OCI-M2 (cell line): ENCODE measurements around the gene KCNJ13.

ENCODE experiments used
- DNase-seq: peaks from one replicate; lab custom pipeline; 2025; ENCODE audit not compliant: unreplicated experiment; lab: John Stamatoyannopoulos, UW

KCNJ13 gene

DNA sequence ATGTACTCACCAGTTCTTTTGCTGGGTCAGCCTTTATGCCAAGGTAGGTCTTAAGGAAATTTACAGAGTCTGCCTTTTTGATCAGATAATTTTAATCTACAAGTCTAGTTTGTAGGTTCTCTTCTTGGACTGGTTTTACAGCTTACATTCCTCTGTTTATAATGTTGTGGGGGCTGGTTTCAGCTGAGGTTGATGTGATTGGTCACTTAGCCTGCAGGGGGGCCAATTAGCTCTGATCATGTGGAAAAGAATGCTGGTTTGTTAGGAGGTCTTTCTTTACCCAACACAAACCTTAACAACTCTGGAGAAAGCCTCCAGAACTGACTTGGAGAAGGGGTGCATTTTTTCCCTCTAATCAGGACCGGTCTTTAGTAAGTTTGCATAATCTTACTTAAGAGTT is at the start of gene KCNJ13:
TSS of gene KCNJ13 (minus strand) at position 131 of the 400 bp plus-strand sequence. CDS start 5,203 bp downstream, outside the sequence.
- DNase-seq, result no peak

DNA sequence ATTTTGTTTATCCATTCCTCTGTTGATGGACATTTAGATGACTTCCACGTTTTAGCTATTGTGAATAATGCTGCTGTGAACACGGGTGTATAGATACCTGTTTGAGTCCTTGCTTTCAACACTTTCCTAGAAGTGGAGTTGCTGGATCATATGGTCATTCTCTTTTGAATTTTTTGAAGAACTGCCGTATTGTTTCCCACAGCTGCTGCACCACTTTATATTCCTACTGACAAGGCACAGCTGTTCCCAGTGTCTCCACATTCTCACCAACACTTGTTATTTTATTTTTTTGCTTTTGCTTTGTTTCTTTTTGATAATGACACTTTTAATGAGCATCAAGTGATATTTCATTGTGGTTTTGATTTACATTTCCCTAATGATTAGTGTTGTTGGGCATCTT is 41.4 kb upstream of the KCNJ13 start:
- no peak for DNase-seq

DNA sequence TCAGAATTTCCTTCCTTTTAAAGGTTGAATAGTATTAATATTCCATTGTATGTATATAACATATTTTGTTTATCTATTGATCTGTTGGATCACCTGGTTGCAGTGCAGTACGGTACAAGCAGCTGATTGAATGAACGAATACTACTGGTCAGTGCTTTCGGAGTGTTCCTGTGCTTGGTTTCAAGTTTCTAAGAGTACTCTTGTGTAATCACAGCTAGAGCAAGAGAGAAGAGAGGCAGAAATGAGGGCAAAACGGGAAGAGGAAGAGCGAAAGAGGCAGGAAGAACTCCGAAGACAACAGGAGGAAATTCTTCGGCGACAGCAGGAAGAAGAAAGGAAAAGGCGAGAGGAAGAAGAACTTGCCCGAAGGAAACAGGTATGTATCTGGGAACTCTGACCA is 40.3 kb upstream of the KCNJ13 start:
- DNase-seq, result no peak

DNA sequence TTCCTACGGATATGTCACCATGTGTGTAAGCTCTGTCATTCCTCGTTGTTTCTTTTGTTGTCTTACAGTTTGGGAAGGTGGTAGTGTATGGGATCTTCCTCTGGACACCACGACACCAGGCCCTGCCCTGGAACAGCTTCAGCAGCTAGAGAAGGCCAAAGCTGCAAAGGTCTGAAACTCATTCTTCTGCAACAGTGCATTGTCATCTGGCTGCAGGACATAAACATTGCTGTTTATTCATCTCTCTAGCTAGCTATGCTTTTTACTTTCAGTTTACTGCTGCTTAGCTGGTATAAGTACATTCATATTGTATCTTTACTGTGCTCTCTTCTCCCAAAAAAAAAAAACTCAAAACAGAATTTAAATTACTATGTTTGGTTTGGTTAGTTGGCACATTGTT is 39.2 kb upstream of the KCNJ13 start:
- DNase-seq, result no peak

DNA sequence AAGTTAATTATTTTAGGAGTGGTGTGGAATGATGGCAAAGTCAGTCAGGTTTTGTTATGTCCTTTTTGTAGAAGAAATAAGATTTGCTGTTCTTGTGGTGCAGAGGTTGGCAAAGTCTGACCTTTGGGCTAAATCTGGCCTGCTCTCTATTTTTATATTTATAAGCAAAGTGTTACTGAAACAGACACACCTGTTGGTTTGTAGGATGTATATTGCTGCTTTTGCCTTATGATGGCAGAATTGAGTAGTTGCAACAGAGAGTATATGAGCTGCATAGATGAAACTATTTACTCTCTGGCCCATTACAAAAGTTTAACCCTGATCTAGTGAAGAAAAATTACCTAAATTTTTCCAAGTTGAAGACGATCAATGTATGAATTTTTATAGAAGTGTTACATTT is 34.1 kb upstream of the KCNJ13 start:
- DNase-seq, result no peak

DNA sequence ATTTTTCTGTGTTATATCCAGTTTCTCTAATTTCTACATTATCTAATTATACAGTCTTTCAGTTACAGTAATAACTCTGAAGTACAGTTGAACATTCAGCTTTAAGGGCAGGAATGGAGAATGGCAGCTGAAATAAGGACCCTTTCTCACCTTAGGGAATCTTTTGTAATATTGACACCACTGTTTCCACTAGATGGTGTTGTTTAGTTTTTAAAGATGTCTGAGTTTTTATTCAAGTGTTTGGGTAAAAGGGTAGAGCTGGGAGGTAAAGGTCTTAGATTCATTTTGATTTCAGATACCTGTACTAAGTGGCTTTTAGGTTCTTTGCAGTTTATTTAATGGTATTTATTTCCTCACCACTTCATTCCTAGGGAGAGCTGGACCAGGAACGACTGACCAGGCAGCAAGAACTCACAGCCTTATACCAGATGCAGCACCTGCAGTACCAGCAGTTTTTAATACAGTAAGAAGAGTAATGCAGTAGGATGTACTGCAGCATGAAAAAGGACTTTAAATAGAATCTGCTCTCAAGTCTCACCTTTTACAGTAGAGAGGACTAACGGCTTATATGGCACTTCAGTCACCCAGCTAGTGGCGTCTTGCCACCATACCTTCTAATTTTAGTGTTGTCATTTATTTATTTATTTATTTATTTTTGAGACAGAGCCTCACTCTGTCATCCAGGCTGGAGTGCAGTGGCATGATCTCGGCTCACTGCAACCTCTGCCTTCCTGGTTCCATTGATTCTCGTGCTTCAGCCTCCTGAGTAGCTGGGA is 33.2 kb upstream of the KCNJ13 start:
- DNase-seq, result no peak

DNA sequence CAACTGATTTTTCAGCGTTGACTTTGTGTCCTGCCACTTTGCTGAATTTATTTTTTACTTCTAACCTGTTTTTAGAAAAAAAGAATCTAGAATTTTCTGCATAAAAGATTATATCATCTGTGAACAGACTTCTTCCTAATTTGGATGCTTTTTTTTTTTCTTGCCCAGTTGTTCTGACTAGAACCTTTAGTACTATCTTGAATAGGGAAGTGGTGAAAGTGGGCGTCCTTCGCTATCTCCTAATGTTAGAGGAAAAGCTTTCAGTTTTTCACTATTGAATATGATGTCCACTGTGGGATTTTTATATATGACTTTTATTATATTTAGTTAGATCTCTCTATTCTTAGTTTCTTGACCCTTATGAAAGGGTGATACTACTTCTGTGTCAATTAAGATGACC is 25.7 kb upstream of the KCNJ13 start:
- DNase-seq, result no peak

DNA sequence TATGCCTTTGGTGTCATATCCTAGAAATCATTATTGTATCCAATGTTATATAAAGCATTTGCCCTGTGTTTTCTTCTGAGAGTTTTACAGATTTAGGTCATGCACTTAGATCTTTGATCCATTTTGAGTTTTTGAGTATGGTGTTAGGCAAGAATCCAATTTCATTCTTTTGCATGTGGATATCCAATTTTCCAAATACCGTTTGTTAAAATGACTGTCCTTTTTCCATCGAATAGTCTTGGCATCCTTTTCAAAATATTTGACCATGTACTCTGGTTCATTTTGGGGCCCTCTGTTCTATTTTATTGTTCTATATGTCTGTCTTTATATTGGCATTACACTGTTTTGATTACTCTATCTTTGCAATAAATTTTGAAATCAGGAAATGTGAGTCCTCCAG is 23.8 kb upstream of the KCNJ13 start:
- no peak for DNase-seq

DNA sequence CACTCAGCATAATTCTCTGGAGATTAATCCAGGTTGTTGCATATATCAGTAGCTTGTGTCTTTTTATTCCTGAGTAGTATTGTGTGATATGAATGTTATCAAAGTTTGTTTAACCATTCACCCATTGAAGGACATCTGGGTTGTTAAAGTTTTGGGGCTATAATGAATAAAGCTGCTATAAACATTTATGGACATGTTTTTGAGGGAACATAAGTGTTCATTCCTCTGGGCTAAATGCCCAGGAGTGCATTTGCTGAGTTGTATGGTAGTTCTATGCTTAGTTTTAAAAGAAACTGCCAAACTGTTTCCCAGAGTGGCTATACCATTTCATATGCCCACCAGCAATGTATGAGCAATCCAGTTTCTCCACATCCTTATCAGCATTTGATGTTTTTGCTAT is 21.8 kb upstream of the KCNJ13 start:
- DNase-seq, result no peak

DNA sequence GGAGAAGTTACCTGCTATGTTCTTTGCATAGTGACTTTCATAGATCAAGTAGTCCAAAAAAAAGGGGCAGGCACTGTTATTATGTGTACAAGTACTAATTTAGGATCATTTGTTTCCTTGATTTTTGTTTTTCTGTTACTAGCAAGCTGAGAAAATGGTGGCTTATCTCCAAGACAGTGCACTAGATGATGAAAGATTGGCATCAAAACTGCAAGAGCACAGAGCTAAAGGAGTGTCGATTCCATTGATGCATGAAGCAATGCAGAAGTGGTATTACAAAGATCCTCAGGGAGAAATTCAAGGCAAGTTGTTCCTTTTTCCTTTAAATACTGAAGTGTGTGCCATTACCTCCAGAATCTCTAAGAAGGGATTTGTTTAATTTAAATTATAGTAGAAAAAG is 19.6 kb upstream of the KCNJ13 start:
- DNase-seq, result no peak

DNA sequence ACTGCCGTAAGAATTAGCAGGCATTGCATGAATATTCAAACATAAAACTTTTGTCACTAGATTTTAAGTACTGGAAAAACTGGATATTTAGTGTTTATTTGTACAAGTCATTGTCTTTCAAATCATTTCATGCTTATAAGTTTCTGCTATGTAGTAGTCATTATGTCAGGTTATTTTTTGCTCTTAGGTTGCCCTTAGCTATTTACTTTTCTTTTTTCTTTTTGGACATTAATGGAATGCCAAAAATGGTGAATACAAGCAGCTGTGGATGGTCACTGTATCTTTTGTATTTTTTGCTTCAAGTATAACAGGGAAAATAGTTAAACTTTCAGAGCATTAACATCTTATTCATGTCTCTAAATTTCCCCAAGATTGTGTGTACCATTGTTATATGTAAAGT is 18.6 kb upstream of the KCNJ13 start:
- no peak for DNase-seq

DNA sequence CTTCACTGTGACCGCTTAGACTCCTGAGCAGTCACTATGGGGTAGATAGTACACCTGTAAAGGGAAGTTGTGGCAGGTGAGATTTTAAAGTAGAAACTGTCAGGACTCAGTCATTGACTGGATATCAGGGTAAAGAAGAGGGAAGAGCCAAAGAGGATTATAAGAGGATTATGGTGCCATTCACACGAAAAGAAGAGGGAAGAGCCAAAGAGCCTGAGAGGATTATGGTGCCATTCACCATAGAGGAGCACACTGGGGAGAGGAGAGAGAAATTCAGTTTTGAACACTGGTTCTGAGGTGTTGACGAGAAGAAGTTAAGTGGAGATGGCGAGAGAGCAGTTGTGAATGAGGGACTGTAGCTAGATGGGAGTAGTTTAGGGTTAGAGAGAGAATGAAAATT is 16.9 kb upstream of the KCNJ13 start:
- DNase-seq, result no peak

DNA sequence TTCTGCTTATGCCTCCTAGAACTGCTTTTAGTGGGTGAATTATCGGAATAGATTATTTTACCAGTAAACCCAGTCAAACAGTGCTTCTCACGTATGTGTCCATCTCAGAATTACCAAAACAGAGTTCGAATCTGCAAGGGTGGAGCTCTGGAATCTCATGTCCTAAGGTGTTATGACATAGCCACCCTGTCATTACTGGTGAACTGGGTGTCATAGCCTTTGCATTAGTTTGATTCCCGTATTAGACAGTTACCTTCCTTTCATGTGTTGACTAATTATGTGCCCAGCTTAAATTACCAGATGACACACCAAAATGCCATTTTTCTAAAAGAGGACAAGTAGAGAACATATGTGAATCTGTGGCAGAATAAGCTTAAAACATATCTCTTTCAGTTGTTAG is 15.2 kb upstream of the KCNJ13 start:
- no peak for DNase-seq

DNA sequence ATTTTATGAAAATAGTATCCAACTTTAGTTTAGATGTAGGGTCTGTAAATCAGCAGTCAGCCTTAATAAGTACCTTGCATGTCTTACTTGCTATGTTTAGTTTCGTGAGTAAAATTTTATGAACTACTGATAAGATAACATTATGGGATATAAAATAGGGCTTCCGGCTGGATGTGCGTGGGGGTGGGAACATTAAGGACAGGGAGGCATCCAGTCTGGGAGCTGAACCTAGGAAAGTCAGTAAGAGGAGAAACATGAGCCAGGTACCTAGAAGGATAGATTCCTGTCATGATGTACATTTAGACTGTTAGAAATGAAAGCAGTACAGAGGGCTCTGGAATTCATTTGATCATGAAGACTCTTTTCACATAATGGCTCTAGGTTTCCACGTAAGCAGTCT is 12.7 kb upstream of the KCNJ13 start:
- DNase-seq, result no peak

DNA sequence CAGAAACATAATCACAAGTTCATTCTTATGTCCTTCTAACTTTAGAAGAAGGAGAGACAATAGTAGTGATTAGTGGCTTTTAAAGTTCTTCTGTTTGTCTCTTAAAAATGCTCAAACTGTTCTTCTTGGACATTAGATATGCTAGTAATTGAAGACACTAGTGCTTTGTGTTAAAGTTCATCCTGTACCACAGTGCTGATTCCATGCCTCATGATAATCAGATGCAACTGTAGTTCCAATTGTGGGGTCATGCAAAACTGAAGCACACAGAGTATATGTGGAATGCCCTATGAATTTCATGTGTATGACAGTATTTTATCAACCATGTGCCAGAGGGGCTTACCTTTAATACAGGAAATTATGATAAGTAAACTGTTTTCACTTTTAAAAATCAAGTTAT is 11.4 kb upstream of the KCNJ13 start:
- DNase-seq, result no peak

DNA sequence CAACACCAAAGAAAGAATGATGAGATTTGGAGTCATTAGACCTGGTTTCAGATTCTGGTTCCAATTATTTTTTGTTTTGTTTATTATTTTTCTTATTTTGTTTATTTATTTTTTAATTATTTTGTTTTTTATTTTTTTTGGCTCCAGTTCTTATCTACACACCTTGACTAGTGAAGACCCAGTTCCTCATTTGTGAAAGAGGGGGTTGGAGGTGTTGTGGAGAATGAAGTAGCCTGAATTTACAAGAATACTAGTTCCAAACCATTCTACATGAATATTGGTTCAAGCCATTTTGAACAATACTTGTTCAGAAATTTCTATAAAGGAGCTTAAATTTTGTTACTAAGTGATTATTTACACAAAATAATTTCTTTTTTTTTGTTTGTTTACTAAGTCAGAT is 6.9 kb upstream of the KCNJ13 start:
- no peak for DNase-seq

DNA sequence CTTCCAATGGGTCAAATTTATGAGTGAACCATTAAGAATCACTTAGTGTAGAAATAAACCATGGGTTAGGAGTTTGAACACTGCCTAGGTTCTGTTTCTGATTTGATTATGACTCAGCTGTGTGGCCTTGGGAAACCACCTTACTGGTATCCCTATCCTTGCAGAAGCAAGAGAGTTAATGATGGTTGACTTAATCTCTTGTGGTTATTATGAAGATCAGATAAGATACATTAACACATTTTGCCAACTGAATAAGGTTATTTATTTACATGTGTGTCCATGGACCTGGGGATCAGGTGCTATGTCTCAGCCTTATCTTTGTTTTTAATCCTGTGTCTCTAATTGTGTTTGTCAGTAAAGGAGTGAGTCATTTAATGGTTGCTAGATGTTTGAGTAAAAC is 5.4 kb upstream of the KCNJ13 start:
- no peak for DNase-seq

DNA sequence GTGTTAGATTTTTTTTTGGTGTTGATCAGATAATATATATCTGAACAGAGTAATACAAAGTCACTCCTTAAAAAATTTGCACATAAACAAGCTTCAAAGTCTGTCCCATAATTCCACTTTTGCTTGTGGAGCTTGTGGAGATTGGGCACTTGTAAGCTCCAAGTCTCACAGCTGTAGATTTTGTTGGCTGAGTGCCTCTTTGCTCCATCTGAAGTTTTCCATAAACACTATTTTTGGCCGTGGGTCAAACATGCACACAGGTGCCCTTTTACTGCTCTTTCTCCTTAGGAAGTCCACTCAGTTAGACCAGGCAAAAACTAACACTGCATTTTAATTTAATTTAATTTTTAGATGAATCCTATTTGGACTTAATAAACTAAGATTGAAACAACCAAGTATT is 3.6 kb upstream of the KCNJ13 start:
- DNase-seq, result no peak

DNA sequence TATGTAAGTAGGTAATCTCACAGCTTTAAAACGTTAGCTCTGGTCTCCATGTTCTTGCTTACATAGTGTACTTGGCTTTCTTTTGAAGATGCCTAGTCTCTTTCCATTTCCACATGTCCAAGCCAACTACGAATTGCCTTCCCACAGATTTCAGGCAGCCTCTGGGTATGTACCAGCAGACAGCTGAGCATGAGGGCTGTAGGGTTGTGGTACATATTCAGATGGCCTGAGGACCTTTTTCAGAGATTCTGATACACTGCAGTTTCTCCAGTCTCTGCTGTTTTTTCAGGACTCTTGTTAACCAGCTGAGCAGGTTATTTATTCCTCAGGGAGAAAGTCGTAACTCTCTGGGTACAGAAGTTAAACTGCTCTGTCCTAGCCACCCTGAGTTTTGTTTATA is 3.1 kb upstream of the KCNJ13 start:
- no peak for DNase-seq

DNA sequence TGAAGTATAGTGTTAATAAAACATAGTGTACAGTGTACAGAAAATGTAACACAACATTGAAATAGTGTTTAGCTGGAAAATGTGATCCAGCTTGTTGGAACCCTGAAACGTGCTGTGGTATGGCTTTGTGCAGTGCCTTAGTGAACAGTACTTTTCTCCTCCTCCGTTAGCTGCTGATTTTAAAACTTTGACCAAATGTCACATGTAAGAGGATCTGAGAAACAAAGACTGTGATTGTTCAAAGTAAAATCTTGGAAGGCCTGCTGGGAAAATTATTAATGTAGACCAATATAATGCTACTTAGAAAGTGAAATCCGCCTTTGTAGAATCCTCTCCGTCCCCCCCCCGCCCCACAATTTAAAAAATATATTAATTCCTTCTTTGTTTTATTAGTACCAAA is 911 bp upstream of the KCNJ13 start:
- no peak for DNase-seq

DNA sequence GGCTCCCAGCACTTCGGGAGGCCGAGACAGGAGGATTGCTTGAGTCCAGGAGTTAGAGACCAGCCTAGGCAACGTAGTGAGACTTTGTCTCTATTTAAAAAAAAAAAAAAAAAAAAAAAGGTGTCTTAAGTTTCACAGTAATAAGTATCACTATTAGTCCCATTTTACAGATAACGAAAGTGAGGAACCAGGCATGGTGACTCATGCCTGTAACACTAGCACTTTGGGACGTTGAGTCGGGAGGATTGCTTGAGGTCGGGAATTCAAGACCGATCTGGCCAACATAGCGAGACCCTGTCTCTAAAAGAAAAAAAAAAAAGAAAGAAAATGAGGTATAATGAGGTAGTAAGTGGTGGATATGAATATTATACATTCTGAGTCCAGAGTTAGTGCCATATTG is 2.5 kb downstream of the KCNJ13 start:
- DNase-seq, result no peak

DNA sequence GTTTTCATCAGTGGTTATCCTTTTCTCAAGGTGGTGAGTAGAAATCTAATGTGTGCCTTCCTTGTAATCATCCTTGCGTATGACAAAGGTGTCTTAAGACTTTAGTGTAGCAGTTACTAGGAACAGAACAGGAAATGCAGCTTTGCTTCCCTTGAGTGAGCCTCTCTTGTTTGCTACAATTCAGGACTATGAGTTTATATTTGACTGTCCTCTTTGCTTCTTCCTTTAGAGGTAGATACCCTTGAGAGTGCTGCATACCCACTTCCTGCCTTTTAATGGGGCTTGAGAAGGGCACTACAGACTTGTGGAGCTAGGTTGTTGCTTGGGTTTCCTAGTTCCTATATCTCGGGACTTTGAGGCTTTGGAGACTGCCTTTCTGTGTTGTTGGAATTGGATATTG is 3.8 kb downstream of the KCNJ13 start:
- no peak for DNase-seq

DNA sequence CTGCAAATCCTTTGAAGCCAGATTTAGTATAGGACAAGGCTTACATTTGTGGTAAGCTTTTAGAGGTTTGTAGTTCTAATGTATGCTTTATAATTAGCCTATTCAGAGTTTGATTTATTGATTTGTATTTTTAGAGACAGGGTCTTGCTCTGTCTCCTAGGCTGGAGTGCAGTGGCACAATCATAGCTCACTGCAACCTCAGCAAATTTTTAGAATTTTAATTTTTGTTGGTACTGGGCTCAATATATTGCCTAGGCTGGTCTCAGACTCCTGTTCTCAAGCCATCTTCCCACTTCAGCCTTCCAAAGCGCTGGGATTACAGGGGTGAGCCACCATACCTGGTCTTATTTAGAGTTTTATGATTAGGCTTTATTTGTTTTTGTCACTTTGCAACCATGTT is 4.5 kb downstream of the KCNJ13 start:
- DNase-seq, result no peak
